Mesenchymal stem cell (in vitro differentiated cells and primary cell): ENCODE results near the gene KLK1. TPM values are rescaled to one million over a fixed set of nuclear protein-coding genes. Genes with fewer than 3 reads are reported as not detected.

Source experiments
- DNase-seq: peaks from one replicate; pipeline ENCODE4 v3.0.0-alpha.2; 2013
- H2AFZ ChIP-seq: one replicate; pipeline ENCODE4 v1.6.1; 2013; ENCODE audit warnings: low read depth, mild to moderate bottlenecking, control low read depth, inconsistent platforms, low read length, moderate library complexity
- H2AK5ac ChIP-seq: 2 replicates; pipeline ENCODE4 v1.6.1; 2013; ENCODE audit warnings: low read length, moderate library complexity, mild to moderate bottlenecking, inconsistent platforms; ENCODE audit not compliant: severe bottlenecking
- H2BK120ac ChIP-seq: one replicate; pipeline ENCODE4 v1.6.1; 2013; ENCODE audit warnings: low read depth, mild to moderate bottlenecking, inconsistent platforms, low read length, moderate library complexity
- H2BK12ac ChIP-seq, 2 experiments: one replicate each; pipeline ENCODE4 v1.6.1; 2013; ENCODE audit warnings: inconsistent platforms in 2 of 2, low read length in 2 of 2, mild to moderate bottlenecking in 2 of 2, moderate library complexity in 2 of 2, control low read depth in 1 of 2
- H2BK15ac ChIP-seq: one replicate; pipeline ENCODE4 v1.6.1; 2013; ENCODE audit warnings: mild to moderate bottlenecking, low read depth, inconsistent platforms; ENCODE audit not compliant: poor library complexity, severe bottlenecking
- H2BK5ac ChIP-seq: 2 replicates; pipeline ENCODE4 v1.6.1; 2013; ENCODE audit warnings: low read depth, mild to moderate bottlenecking, low read length, control low read depth, inconsistent platforms; ENCODE audit not compliant: poor library complexity, severe bottlenecking
- H3K14ac ChIP-seq, 2 experiments: one replicate each; pipeline ENCODE4 v1.6.1; 2013; ENCODE audit warnings: inconsistent platforms in 2 of 2, low read length in 2 of 2, control low read depth in 1 of 2, mild to moderate bottlenecking in 1 of 2, moderate library complexity in 1 of 2
- H3K18ac ChIP-seq, 2 experiments: one replicate each; pipeline ENCODE4 v1.6.1; 2013; ENCODE audit warnings: inconsistent platforms in 2 of 2, low read length in 2 of 2, control low read depth in 1 of 2, low read depth in 1 of 2, mild to moderate bottlenecking in 1 of 2
- H3K23ac ChIP-seq, 2 experiments: one replicate each; pipeline ENCODE4 v1.6.1; 2013; ENCODE audit warnings: inconsistent platforms in 2 of 2, low read length in 2 of 2, mild to moderate bottlenecking in 2 of 2, moderate library complexity in 2 of 2, control low read depth in 1 of 2
- H3K27ac ChIP-seq: 2 replicates; pipeline ENCODE4 v1.5.1; 2013; ENCODE audit warnings: mild to moderate bottlenecking, moderate library complexity, low read length, control low read depth, inconsistent platforms; ENCODE audit not compliant: poor library complexity, severe bottlenecking
- H3K27me3 ChIP-seq, 2 experiments: 2 replicates each; pipeline versions ENCODE4 v1.6.1 to v1.7.0; 2013; ENCODE audit warnings: low read length in 2 of 2, mild to moderate bottlenecking in 2 of 2, moderate library complexity in 2 of 2, control low read depth in 1 of 2, inconsistent platforms in 1 of 2; ENCODE audit not compliant: control insufficient read depth in 1 of 2, insufficient read depth in 1 of 2
- H3K36me3 ChIP-seq, 2 experiments: 2 replicates each; pipeline versions ENCODE4 v1.6.1 to v1.7.0; 2013; ENCODE audit warnings: low read length in 2 of 2, control low read depth in 1 of 2, inconsistent platforms in 1 of 2, low read depth in 1 of 2, mild to moderate bottlenecking in 1 of 2; ENCODE audit not compliant: insufficient read depth in 2 of 2, control insufficient read depth in 1 of 2
- H3K4ac ChIP-seq, 2 experiments: one replicate each; pipeline ENCODE4 v1.6.1; 2013; ENCODE audit warnings: inconsistent platforms in 2 of 2, low read length in 2 of 2, mild to moderate bottlenecking in 2 of 2, moderate library complexity in 2 of 2, control low read depth in 1 of 2, low read depth in 1 of 2
- H3K4me1 ChIP-seq: 2 replicates; pipeline ENCODE4 v1.6.1; 2013; ENCODE audit warnings: low read depth, low read length, control low read depth; ENCODE audit not compliant: control insufficient read depth, insufficient read depth
- H3K4me2 ChIP-seq: 2 replicates; pipeline ENCODE4 v1.6.1; 2013; ENCODE audit warnings: low read length, mild to moderate bottlenecking, inconsistent platforms; ENCODE audit not compliant: poor library complexity, severe bottlenecking
- H3K4me3 ChIP-seq, 2 experiments: 2 replicates each; pipeline versions ENCODE4 v1.5.1 to v1.7.0; 2013; ENCODE audit warnings: low read length in 2 of 2, mild to moderate bottlenecking in 2 of 2, control low read depth in 1 of 2, low read depth in 1 of 2; ENCODE audit not compliant: insufficient read depth in 1 of 2
- H3K79me1 ChIP-seq: replicated peaks from 2 replicates; pipeline ENCODE4 v1.6.1; 2013; ENCODE audit warnings: mild to moderate bottlenecking, control low read depth, low read length, inconsistent platforms; ENCODE audit not compliant: poor library complexity, severe bottlenecking
- H3K9ac ChIP-seq: 2 replicates; pipeline ENCODE4 v1.7.0; 2013; ENCODE audit warnings: mild to moderate bottlenecking, low read length, moderate library complexity
- H3K9me3 ChIP-seq: 2 replicates; pipeline ENCODE4 v1.7.0; 2013; ENCODE audit warnings: mild to moderate bottlenecking, low read length; ENCODE audit not compliant: control insufficient read depth
- H4K8ac ChIP-seq: one replicate; pipeline ENCODE4 v1.6.1; 2013; ENCODE audit warnings: inconsistent platforms, mild to moderate bottlenecking, low read length, moderate library complexity
- H4K91ac ChIP-seq: one replicate; pipeline ENCODE4 v1.6.1; 2013; ENCODE audit warnings: mild to moderate bottlenecking, low read length, inconsistent platforms
- WGBS: methylation state at CpG from one replicate; pipeline ENCODE4 v1.1.7; 2013; ENCODE audit warnings: mixed read lengths; 5-methylcytosine and 5-hydroxymethylcytosine counted together
- polyA plus RNA-seq, 2 experiments: library from polyadenylated mRNA; stranded (reverse); fragments of 200-250 nt; gene quantifications; one replicate each; pipeline ENCODE4 v1.2.3, GENCODE V29; 2013

KLK1 gene
- polyA plus RNA-seq (2013, experiment 1 of 2) = 0.32 TPM
- polyA plus RNA-seq (2013, experiment 2 of 2) = 0.11 TPM

- no peak within 1 kb of the TSS for H3K23ac ChIP-seq
- no peak within 1 kb of the TSS for H2BK120ac ChIP-seq
- H2BK12ac ChIP-seq = no peak within 1 kb of the TSS
- H3K14ac ChIP-seq = peak within 1 kb of the TSS in 1 of 2 experiments; percentile 38
- no peak within 1 kb of the TSS for H2AFZ ChIP-seq
- H2BK5ac ChIP-seq = no peak within 1 kb of the TSS
- no peak within 1 kb of the TSS for H3K27ac ChIP-seq
- H2AK5ac ChIP-seq = no peak within 1 kb of the TSS
- no peak for DNase-seq
- WGBS = 64% methylated on average over 9 of the region's 14 CpGs
- no peak within 1 kb of the TSS for H3K4me2 ChIP-seq
- H4K8ac ChIP-seq = no peak within 1 kb of the TSS
- H3K4me3 ChIP-seq = no peak within 1 kb of the TSS
- no peak within 1 kb of the TSS for H4K91ac ChIP-seq
- H3K18ac ChIP-seq = no peak within 1 kb of the TSS
- H3K4ac ChIP-seq = no peak within 1 kb of the TSS
- H3K9me3 ChIP-seq = no peaks in the 10 kb centered on the region
- H3K4me1 ChIP-seq = no peaks in the 10 kb centered on the region
- no peak within 1 kb of the TSS for H3K9ac ChIP-seq
- no peak within 1 kb of the TSS for H2BK15ac ChIP-seq
- no peaks in the 10 kb centered on the region for H3K79me1 ChIP-seq
- no peaks in the 10 kb centered on the region for H3K36me3 ChIP-seq
- peaks cover 34 to 63% of the 10 kb centered on the region in 2 experiments for H3K27me3 ChIP-seq
Measured at GRCh38 chr19:50823389-50824042, at the start of gene KLK1. KLK1 (minus strand) TSS chr19:50823787; CDS start chr19:50823748, 39 bp downstream.

DNA sequence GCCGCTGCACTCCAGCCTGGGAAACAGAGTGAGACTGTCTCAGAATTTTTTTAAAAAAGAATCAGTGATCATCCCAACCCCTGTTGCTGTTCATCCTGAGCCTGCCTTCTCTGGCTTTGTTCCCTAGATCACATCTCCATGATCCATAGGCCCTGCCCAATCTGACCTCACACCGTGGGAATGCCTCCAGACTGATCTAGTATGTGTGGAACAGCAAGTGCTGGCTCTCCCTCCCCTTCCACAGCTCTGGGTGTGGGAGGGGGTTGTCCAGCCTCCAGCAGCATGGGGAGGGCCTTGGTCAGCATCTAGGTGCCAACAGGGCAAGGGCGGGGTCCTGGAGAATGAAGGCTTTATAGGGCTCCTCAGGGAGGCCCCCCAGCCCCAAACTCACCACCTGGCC is 49.5 kb upstream of the KLK1 start, which contains the start of gene KLK2:
Gene KLK2, plus strand, starts transcription at position 384 of the 400 bp plus-strand sequence. CDS start 35 bp downstream, outside the sequence.
- Histone ChIP-seq H2BK15ac (no peak within 1 kb of the TSS), H3K4ac (no peak within 1 kb of the TSS), H2BK12ac (no peak within 1 kb of the TSS), H3K9ac (no peak within 1 kb of the TSS), H3K4me2 (no peak within 1 kb of the TSS), H3K14ac (no peak within 1 kb of the TSS), H3K23ac (no peak within 1 kb of the TSS), H3K27me3 (peaks cover 0 to 92% of the 10 kb centered on the region in 2 experiments), H4K91ac (no peak within 1 kb of the TSS), H2BK5ac (no peak within 1 kb of the TSS), H3K36me3 (no peaks in the 10 kb centered on the region), H2AFZ (no peak within 1 kb of the TSS), H3K79me1 (no peaks in the 10 kb centered on the region), H2BK120ac (no peak within 1 kb of the TSS), H4K8ac (no peak within 1 kb of the TSS), H3K4me3 (no peak within 1 kb of the TSS), H3K27ac (no peak within 1 kb of the TSS), H3K4me1 (no peaks in the 10 kb centered on the region), H3K9me3 (no peaks in the 10 kb centered on the region), H3K18ac (no peak within 1 kb of the TSS), H2AK5ac (no peak within 1 kb of the TSS)
- no peak for DNase-seq
- WGBS = 93% methylated on average over 1 of the region's 3 CpGs

- H4K8ac ChIP-seq = no peak overlapping the region
Measured at GRCh38 chr19:50870417-50871089, 47.0 kb upstream of the KLK1 start.

GRCh38 chr19:50869479-50869878 is 45.9 kb upstream of the KLK1 start:
- no peaks in the 10 kb centered on the region for H3K79me1 ChIP-seq
- no peak overlapping the region for H2AK5ac ChIP-seq
- H3K4me2 ChIP-seq = no peak overlapping the region
- no peak overlapping the region for H2BK5ac ChIP-seq
- H4K91ac ChIP-seq = no peak overlapping the region
- H2BK15ac ChIP-seq = no peak overlapping the region
- no peak overlapping the region for H3K4me3 ChIP-seq
- no peak overlapping the region for H3K23ac ChIP-seq
- H3K4me1 ChIP-seq = no peaks in the 10 kb centered on the region
- H2BK120ac ChIP-seq = no peak overlapping the region
- no peak overlapping the region for H3K9ac ChIP-seq
- no peak overlapping the region for H2BK12ac ChIP-seq
- no peak overlapping the region for H3K27ac ChIP-seq
- DNase-seq = no peak
- H2AFZ ChIP-seq = no peak overlapping the region
- H3K36me3 ChIP-seq = no peaks in the 10 kb centered on the region
- 79% methylated on average over 2 of the region's 4 CpGs for WGBS
- no peak overlapping the region for H4K8ac ChIP-seq
- no peak overlapping the region for H3K4ac ChIP-seq
- no peaks in the 10 kb centered on the region for H3K9me3 ChIP-seq
- peaks cover 0 to 65% of the 10 kb centered on the region in 2 experiments for H3K27me3 ChIP-seq
- H3K14ac ChIP-seq = no peak overlapping the region
- no peak overlapping the region for H3K18ac ChIP-seq

More at GRCh38 chr19:50870417-50871089, 47.0 kb upstream of the KLK1 start:
- H3K14ac ChIP-seq = no peak overlapping the region
- no peaks in the 10 kb centered on the region for H3K79me1 ChIP-seq
- no peak overlapping the region for H2BK15ac ChIP-seq
- H2AFZ ChIP-seq = no peak overlapping the region
- no peak overlapping the region for H2BK5ac ChIP-seq
- no peak overlapping the region for H3K18ac ChIP-seq
- no peaks in the 10 kb centered on the region for H3K4me1 ChIP-seq
- H3K4me3 ChIP-seq = no peak overlapping the region
- H3K36me3 ChIP-seq = no peaks in the 10 kb centered on the region
- 75% methylated on average over 25 of the region's 26 CpGs for WGBS
- H3K4me2 ChIP-seq = no peak overlapping the region
- H3K27ac ChIP-seq = no peak overlapping the region
- H3K9me3 ChIP-seq = no peaks in the 10 kb centered on the region
- H2BK120ac ChIP-seq = no peak overlapping the region
- peaks cover 0 to 73% of the 10 kb centered on the region in 2 experiments for H3K27me3 ChIP-seq
- H3K4ac ChIP-seq = no peak overlapping the region
- no peak overlapping the region for H4K91ac ChIP-seq
- H2AK5ac ChIP-seq = no peak overlapping the region
- DNase-seq = no peak
- H3K9ac ChIP-seq = no peak overlapping the region
- no peak overlapping the region for H3K23ac ChIP-seq
- no peak overlapping the region for H2BK12ac ChIP-seq
